Progenitor cell of endocrine pancreas (in vitro differentiated cells): ENCODE data around the gene CARD19. TPM values are rescaled to one million over a fixed set of nuclear protein-coding genes. Genes with fewer than 3 reads are reported as not detected.

Experiments used
- DNase-seq: peaks from one replicate; pipeline ENCODE4 v3.0.0; 2021; ENCODE audit warnings: low spot score; ENCODE audit not compliant: unreplicated experiment
- H3K27ac Mint-ChIP-seq: 2 replicates; pipeline ENCODE4 v1.8.0; 2021; ENCODE audit warnings: mild to moderate bottlenecking, moderate library complexity, mixed read lengths
- H3K27me3 Mint-ChIP-seq: 2 replicates; pipeline ENCODE4 v1.8.0; 2021; ENCODE audit warnings: mixed read lengths
- H3K36me3 Mint-ChIP-seq: 2 replicates; pipeline ENCODE4 v1.8.0; 2022; ENCODE audit warnings: mixed read lengths; ENCODE audit not compliant: insufficient read depth
- H3K4me1 Mint-ChIP-seq: 2 replicates; pipeline ENCODE4 v1.8.0; 2021; ENCODE audit warnings: low read depth, mixed read lengths
- H3K4me3 Mint-ChIP-seq: 2 replicates; pipeline ENCODE4 v1.8.0; 2021; ENCODE audit warnings: low read depth, mild to moderate bottlenecking, moderate library complexity, mixed read lengths
- H3K9me3 Mint-ChIP-seq: 2 replicates; pipeline ENCODE4 v1.8.0; 2021; ENCODE audit warnings: low read depth, mixed read lengths
- total RNA-seq: library from RNA; stranded (reverse); gene quantifications from 2 replicates; pipeline ENCODE4 v1.2.1, GENCODE V29; 2021
- TF ChIP-seq, protein P1 (sequence below): fragments of 200-600 bp; sonication (generic); IDR thresholded peaks from one replicate; pipeline ENCODE4 v1.5.0; 2021; ENCODE audit warnings: antibody characterized with exemption, mild to moderate bottlenecking; ENCODE audit not compliant: unreplicated experiment

CARD19 gene
- total RNA-seq, 1 donor from 2014 or later = 20.4 TPM

DNA sequence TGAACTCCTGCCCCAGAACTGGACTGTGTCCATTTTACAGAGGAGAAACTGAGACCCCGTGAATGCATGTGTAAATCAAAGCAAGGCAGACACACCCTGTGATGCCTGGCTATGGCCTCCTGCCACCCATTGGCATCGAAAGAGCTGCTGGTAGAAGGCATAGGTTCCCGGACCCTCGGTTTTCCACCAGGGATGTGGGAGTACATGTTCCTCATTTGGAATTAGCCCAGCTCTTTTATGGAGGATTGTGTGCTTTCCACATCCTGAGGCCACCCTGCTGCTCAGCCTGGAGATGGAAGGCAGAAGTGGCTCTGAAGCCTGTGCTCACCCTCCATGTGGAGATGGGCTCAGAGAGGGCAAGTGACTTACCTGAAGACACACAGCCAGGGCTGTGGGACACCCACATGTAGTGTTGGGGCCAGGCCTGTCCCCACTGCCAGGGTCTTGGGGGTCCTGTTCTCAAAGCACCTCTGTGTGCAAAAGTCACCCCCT is 34.7 kb upstream of the CARD19 start:
- TF ChIP-seq, protein P1, sequence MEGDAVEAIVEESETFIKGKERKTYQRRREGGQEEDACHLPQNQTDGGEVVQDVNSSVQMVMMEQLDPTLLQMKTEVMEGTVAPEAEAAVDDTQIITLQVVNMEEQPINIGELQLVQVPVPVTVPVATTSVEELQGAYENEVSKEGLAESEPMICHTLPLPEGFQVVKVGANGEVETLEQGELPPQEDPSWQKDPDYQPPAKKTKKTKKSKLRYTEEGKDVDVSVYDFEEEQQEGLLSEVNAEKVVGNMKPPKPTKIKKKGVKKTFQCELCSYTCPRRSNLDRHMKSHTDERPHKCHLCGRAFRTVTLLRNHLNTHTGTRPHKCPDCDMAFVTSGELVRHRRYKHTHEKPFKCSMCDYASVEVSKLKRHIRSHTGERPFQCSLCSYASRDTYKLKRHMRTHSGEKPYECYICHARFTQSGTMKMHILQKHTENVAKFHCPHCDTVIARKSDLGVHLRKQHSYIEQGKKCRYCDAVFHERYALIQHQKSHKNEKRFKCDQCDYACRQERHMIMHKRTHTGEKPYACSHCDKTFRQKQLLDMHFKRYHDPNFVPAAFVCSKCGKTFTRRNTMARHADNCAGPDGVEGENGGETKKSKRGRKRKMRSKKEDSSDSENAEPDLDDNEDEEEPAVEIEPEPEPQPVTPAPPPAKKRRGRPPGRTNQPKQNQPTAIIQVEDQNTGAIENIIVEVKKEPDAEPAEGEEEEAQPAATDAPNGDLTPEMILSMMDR = no peak
- no peak for DNase-seq
- Mint-ChIP-seq H3K27ac (no peak overlapping the region), H3K27me3 (peaks cover 27% of the 10 kb centered on the region), H3K36me3 (no peaks in the 10 kb centered on the region), H3K9me3 (no peaks in the 10 kb centered on the region), H3K4me1 (peaks cover 12% of the 10 kb centered on the region), H3K4me3 (no peak overlapping the region)

- TF ChIP-seq, protein P1 = no peak
- no peak for DNase-seq
- H3K27ac Mint-ChIP-seq = peak overlapping the region; percentile 69
- no peak overlapping the region for H3K4me3 Mint-ChIP-seq
- H3K27me3 Mint-ChIP-seq = peaks cover 24% of the 10 kb centered on the region
- no peaks in the 10 kb centered on the region for H3K9me3 Mint-ChIP-seq
- H3K36me3 Mint-ChIP-seq = no peaks in the 10 kb centered on the region
- peaks cover 12% of the 10 kb centered on the region for H3K4me1 Mint-ChIP-seq
Observed at GRCh38 chr9:93061791-93062763, 33.9 kb upstream of the CARD19 start.

DNA sequence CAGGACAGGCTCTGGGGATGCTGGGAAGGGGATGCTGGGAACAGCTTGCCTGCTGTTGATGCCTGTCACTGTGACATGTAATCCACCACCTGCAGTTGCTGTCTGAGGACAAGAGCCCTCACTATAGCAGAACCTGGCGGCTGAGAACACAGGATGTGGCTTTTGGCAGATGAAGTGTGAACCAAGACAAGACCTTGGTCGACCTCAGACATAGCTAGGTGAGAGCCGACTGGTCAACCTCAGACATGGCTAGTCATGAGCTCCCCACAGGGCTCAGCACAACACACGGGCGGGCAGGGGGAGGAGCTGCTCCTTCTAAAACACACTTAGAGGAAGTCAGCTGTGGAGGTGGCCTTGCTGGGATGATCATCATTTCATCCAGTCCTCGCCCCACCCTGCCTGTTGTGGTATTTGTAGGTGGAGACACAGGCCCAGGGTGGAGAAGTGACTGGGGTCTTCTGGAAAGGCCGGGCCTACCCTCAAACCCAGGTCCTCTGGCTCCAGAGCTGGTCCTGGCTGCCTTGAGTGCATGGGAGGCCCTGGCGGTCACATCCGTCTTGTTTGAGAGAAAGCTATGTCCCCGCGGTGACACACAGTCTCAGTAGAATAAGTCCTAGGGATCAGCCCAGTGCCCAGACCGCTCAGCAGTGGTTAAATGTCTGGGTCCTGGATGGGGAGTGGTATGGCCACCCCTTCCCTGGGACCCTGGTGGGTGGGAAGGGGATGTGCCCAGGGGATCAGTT is 31.5 kb upstream of the CARD19 start:
- H3K4me1 Mint-ChIP-seq = peaks cover 12% of the 10 kb centered on the region
- no peaks in the 10 kb centered on the region for H3K36me3 Mint-ChIP-seq
- H3K4me3 Mint-ChIP-seq = no peak overlapping the region
- TF ChIP-seq, protein P1 = no peak
- H3K27ac Mint-ChIP-seq = no peak overlapping the region
- no peaks in the 10 kb centered on the region for H3K9me3 Mint-ChIP-seq
- peaks cover 17% of the 10 kb centered on the region for H3K27me3 Mint-ChIP-seq
- no peak for DNase-seq

- peaks cover 11% of the 10 kb centered on the region for H3K27me3 Mint-ChIP-seq
- H3K4me1 Mint-ChIP-seq = peaks cover 12% of the 10 kb centered on the region
- DNase-seq = no peak
- H3K9me3 Mint-ChIP-seq = no peaks in the 10 kb centered on the region
- H3K27ac Mint-ChIP-seq = no peak overlapping the region
- TF ChIP-seq, protein P1 = no peak
- H3K4me3 Mint-ChIP-seq = no peak overlapping the region
- H3K36me3 Mint-ChIP-seq = no peaks in the 10 kb centered on the region
Observed at GRCh38 chr9:93065135-93065720, 30.8 kb upstream of the CARD19 start.

GRCh38 chr9:93066978-93067603 is 28.9 kb upstream of the CARD19 start:
- no peaks in the 10 kb centered on the region for H3K36me3 Mint-ChIP-seq
- no peak overlapping the region for H3K27ac Mint-ChIP-seq

More at GRCh38 chr9:93066978-93067603, 28.9 kb upstream of the CARD19 start:
- Mint-ChIP-seq H3K4me1 (peaks cover 4% of the 10 kb centered on the region), H3K27me3 (peaks cover 3% of the 10 kb centered on the region), H3K9me3 (no peaks in the 10 kb centered on the region), H3K4me3 (no peak overlapping the region)
- TF ChIP-seq, protein P1 = no peak
- DNase-seq = no peak
